H1 (cell line): ENCODE measurements around the gene RTTN. TPM values are rescaled to one million over a fixed set of nuclear protein-coding genes. Genes with fewer than 3 reads are reported as not detected.

Experiments used
- MAFK ChIP-seq: IDR thresholded peaks from 2 replicates; pipeline ENCODE4 v1.6.1; 2012; ENCODE audit warnings: low read depth, mild to moderate bottlenecking, improper control_type of control experiment, low read length
- RAD21 ChIP-seq, 2 experiments: IDR thresholded peaks in 1 of 2; conservative IDR thresholded peaks in 1 of 2; 2 replicates each; pipeline ENCODE4 v1.6.1; 2011; ENCODE audit warnings: low read depth in 2 of 2, low read length in 2 of 2, improper control_type of control experiment in 1 of 2, inconsistent platforms in 1 of 2, mild to moderate bottlenecking in 1 of 2, moderate library complexity in 1 of 2
- SIRT6 ChIP-seq: IDR thresholded peaks from one replicate; pipeline ENCODE4 v1.7.1; 2012; ENCODE audit warnings: low read length, inconsistent platforms
- YY1 ChIP-seq: IDR thresholded peaks from 2 replicates; pipeline ENCODE4 v1.6.1; 2011; ENCODE audit warnings: low read depth, mild to moderate bottlenecking, low read length
- polyA plus RNA-seq, 7 experiments: library from polyadenylated mRNA; depleted of rRNA in 3 of 7; stranded (reverse) in 5 of 7; unstranded in 2 of 7; fragments of >200 nt in 5 of 7; fragments of 200-250 nt in 2 of 7; gene quantifications; 1 replicate in 5 of 7; 2 replicates in 1 of 7; 4 replicates in 1 of 7; pipeline versions ENCODE4 v1.2.1 to v1.2.3, GENCODE V29; 2011 to 2013; ENCODE audit warnings: missing spikeins in 2 of 7, mixed read lengths in 2 of 7
- total RNA-seq: library from RNA; stranded (reverse); fragmentation: NEBNext Ultra II Directional; extraction: Animal tissue kit (Norgen Biotek cat#: 25700); gene quantifications from 2 replicates; pipeline ENCODE4 v1.2.1, GENCODE V29; 2021
- TF ChIP-seq, protein P1 (sequence below): fragments of 300-600 bp; sonication (generic); IDR thresholded peaks from 2 replicates; pipeline ENCODE4 v1.7.1; 2012; ENCODE audit warnings: low read length, moderate library complexity, mild to moderate bottlenecking, inconsistent platforms; ENCODE audit not compliant: insufficient replicate concordance

RTTN gene
- total and polyA plus RNA-seq, 2 of the 8 experiments (the other 6 are each of a cell fraction or from before 2014, with no cell fraction given) = 9.1 to 21.4 TPM

DNA sequence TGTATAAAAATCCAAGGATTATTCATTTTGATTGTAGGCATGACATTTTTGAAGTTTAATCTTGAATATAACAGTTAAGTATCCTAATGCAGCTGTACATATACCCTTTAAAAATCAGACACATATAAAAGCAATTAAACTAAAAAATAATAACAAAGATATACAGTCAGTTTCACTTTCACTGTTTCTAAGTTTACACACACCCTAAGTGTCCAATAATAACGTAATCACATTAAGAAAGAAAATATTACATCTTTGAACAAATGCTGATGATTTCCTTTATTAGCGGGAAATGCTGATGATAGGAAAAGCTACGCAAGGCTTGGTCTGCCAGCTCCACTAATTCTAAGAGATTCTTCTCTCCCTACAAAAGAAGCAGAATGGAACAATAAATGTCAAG, 38.8 kb downstream of the RTTN start (continued):
- TF ChIP-seq, protein P1, sequence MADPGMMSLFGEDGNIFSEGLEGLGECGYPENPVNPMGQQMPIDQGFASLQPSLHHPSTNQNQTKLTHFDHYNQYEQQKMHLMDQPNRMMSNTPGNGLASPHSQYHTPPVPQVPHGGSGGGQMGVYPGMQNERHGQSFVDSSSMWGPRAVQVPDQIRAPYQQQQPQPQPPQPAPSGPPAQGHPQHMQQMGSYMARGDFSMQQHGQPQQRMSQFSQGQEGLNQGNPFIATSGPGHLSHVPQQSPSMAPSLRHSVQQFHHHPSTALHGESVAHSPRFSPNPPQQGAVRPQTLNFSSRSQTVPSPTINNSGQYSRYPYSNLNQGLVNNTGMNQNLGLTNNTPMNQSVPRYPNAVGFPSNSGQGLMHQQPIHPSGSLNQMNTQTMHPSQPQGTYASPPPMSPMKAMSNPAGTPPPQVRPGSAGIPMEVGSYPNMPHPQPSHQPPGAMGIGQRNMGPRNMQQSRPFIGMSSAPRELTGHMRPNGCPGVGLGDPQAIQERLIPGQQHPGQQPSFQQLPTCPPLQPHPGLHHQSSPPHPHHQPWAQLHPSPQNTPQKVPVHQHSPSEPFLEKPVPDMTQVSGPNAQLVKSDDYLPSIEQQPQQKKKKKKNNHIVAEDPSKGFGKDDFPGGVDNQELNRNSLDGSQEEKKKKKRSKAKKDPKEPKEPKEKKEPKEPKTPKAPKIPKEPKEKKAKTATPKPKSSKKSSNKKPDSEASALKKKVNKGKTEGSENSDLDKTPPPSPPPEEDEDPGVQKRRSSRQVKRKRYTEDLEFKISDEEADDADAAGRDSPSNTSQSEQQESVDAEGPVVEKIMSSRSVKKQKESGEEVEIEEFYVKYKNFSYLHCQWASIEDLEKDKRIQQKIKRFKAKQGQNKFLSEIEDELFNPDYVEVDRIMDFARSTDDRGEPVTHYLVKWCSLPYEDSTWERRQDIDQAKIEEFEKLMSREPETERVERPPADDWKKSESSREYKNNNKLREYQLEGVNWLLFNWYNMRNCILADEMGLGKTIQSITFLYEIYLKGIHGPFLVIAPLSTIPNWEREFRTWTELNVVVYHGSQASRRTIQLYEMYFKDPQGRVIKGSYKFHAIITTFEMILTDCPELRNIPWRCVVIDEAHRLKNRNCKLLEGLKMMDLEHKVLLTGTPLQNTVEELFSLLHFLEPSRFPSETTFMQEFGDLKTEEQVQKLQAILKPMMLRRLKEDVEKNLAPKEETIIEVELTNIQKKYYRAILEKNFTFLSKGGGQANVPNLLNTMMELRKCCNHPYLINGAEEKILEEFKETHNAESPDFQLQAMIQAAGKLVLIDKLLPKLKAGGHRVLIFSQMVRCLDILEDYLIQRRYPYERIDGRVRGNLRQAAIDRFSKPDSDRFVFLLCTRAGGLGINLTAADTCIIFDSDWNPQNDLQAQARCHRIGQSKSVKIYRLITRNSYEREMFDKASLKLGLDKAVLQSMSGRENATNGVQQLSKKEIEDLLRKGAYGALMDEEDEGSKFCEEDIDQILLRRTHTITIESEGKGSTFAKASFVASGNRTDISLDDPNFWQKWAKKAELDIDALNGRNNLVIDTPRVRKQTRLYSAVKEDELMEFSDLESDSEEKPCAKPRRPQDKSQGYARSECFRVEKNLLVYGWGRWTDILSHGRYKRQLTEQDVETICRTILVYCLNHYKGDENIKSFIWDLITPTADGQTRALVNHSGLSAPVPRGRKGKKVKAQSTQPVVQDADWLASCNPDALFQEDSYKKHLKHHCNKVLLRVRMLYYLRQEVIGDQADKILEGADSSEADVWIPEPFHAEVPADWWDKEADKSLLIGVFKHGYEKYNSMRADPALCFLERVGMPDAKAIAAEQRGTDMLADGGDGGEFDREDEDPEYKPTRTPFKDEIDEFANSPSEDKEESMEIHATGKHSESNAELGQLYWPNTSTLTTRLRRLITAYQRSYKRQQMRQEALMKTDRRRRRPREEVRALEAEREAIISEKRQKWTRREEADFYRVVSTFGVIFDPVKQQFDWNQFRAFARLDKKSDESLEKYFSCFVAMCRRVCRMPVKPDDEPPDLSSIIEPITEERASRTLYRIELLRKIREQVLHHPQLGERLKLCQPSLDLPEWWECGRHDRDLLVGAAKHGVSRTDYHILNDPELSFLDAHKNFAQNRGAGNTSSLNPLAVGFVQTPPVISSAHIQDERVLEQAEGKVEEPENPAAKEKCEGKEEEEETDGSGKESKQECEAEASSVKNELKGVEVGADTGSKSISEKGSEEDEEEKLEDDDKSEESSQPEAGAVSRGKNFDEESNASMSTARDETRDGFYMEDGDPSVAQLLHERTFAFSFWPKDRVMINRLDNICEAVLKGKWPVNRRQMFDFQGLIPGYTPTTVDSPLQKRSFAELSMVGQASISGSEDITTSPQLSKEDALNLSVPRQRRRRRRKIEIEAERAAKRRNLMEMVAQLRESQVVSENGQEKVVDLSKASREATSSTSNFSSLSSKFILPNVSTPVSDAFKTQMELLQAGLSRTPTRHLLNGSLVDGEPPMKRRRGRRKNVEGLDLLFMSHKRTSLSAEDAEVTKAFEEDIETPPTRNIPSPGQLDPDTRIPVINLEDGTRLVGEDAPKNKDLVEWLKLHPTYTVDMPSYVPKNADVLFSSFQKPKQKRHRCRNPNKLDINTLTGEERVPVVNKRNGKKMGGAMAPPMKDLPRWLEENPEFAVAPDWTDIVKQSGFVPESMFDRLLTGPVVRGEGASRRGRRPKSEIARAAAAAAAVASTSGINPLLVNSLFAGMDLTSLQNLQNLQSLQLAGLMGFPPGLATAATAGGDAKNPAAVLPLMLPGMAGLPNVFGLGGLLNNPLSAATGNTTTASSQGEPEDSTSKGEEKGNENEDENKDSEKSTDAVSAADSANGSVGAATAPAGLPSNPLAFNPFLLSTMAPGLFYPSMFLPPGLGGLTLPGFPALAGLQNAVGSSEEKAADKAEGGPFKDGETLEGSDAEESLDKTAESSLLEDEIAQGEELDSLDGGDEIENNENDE = no peak
- no peak for TF ChIP-seq RAD21 (IDR thresholded peaks at IDR 0.05 in 1 of 2, conservative IDR thresholded peaks at IDR 0.05 in 1 of 2; ENCODE audit: low read depth in 2 of 2, low read length in 2 of 2)
- TF ChIP-seq MAFK = no peak
- no peak for TF ChIP-seq SIRT6
- TF ChIP-seq YY1 = no peak
